HG03095 (cell line): ENCODE measurements around the gene SUV39H1.

Source experiments
- ATAC-seq: cut with Tn5 transposase; IDR thresholded peaks from one replicate; pipeline ENCODE4 v1.9.1; 2021; ENCODE audit warnings: moderate library complexity; ENCODE audit not compliant: unreplicated experiment

SUV39H1 gene

GRCh38 chrX:48711929-48712505 is 15.5 kb downstream of the SUV39H1 start:
- ATAC-seq = no peak

- ATAC-seq = no peak
Observed at GRCh38 chrX:48713847-48714246, 17.3 kb downstream of the SUV39H1 start.

DNA sequence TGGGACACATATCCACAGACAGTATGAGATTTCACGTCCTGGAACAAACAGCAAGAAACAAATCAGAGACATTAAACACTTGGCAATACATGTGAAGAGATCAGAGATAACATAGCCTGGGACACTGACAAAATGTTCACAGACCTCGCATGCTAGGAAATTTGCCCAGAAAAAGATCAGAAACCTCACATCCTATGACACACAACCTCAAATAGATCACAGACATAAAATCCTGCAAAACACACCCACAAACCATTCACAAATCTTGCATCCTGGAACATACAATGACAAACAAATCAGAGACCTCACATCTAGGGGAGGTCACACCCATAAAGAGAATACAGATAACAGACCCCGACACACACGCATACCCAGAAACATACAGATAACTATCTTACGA is 18.0 kb downstream of the SUV39H1 start:
- no peak for ATAC-seq

DNA sequence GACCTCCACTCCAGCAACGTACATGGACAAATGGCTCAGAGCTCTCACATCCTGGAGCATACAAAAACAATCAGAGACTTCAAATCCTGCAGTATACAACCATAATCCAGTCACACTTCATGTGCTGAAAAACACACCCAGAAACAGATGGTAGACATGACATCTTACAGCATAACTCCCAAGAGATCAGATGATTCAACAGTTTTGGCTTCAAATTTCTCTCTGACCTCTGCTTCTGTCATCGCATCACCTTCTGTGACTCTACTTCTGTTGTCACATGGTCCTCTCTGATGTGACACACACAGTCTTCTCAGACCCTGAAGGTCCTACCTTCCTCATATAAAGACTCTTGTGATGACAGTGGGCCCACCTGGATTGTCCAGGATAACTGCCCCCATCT is 18.5 kb downstream of the SUV39H1 start:
- ATAC-seq = no peak

DNA sequence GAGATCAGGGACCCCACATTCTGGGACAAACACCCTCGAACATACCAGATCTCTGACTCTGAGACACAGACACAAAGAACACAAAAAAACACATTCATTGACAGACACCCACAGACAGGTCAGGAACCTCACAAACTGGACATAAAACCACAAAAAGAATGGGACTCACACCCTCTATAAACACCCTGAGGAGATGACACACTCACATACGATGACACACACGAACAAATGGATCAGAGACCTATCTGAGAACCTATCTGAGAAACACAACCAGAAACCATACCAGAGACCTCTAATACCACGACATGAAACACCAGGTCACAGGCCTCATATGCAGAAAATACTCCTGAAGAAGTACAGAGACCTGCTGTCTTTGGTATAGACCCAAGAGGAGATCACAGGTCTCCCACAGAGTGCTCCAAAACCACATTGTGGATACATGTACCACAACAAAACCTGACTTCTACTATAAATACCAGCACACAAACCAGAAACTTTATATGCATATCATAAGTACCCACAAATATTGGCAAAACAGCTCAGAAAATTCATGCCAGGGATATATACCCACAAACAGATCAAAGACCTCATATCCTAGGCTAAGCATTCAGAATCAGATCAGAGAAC is 19.5 kb downstream of the SUV39H1 start:
- ATAC-seq = no peak

GRCh38 chrX:48719958-48720357 is 23.4 kb downstream of the SUV39H1 start:
- no peak for ATAC-seq

GRCh38 chrX:48720577-48721250 is 24.2 kb downstream of the SUV39H1 start:
- no peak for ATAC-seq

GRCh38 chrX:48721916-48722315 is 25.4 kb downstream of the SUV39H1 start:
- ATAC-seq = no peak

- no peak for ATAC-seq
Observed at GRCh38 chrX:48726596-48726995, 30.1 kb downstream of the SUV39H1 start.

DNA sequence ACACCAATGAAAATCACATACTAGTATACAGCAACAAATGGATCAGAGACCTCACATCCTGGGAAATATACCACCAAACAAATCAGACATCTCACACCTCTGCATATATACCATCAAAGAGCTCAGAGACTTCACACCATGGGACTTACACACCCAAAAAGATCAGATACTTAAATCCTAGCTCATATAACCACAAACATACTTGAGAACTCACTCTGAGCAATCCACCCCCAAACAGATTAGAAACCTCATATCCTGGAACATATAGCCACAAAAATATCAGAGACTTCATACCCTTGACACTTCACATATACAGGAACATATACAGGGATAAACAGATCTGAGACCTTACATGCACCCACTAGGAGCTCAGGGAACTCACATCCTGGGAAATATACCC is 32.1 kb downstream of the SUV39H1 start:
- ATAC-seq = no peak

GRCh38 chrX:48736303-48736702 is 39.8 kb downstream of the SUV39H1 start:
- ATAC-seq = no peak

- ATAC-seq = no peak
Observed at GRCh38 chrX:48736878-48737212, 40.3 kb downstream of the SUV39H1 start.

DNA sequence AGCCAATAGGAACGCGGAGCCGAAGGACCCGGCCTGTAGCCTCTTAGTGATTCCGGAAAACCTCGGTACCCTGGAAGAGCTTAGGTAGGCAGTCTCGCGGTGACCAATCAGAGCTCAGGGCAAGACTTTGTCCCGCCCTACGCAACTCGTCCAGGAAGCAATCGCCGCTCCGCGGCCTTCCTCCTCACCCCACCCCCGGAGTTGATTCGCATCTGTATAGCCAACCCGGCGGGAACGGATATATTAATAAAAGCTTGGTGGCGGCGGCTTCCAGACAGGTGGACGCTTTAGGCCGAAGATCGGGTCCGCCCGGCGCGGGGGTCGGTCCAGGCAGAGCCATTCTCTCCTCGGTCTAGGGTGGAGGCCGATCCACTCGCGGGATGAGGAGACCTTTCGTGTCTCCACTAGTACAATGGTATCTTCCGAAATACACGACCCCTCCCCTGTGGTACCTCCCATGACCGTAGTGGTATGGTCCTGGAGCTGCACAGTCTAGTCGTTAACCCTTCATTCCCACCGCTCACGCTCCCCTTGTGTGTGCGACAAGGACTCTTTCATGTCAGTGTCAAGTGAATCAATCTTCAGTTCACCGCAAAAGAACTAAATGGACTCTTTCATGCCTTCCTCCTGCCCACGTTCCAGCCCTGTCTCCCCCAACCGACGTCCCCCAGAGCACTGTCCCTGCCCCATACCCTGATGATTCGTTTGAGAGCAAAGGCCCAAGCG is 40.8 kb downstream of the SUV39H1 start:
- peak; percentile 97 for ATAC-seq

DNA sequence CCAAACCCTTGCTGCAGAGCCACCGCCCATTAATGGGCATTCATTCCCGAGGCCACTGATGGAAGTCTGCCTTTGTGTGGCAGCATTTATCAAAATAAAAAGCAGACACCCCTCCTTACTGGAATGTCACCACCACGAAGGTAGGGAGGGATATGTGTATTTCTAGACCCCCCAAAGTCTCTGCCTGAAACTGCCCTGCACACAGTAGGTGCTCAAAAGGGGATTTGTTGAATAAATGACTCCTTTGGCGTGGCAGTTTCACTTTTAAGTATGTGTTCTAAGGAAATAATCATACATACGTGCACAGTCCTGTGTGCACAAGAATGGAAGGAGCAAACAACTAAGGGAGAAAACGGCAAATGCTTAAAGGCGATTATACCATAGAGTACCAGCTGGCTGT is 41.4 kb downstream of the SUV39H1 start:
- ATAC-seq = no peak

DNA sequence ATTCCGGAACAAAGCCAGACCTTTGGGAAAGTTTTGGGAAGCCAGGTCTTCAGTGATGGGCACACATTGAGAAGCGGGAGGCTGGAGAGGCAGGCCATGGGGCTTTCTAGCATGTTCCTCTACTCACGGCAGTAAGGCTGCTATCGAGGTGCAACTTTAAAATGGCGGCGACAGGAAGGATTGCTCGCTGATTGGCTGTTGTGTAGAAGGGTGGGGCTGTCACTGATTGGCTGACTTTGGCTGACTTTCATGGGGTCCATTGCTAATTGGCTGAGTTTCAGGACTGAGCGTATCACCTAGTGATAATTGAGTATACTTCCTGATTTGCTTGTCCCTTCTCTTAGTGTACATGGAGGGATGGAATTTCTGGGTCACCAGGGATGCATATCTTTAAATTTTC is 45.3 kb downstream of the SUV39H1 start:
- ATAC-seq = no peak

- no peak for ATAC-seq
Observed at GRCh38 chrX:48745222-48745621, 48.7 kb downstream of the SUV39H1 start.

- ATAC-seq = no peak
Observed at GRCh38 chrX:48747415-48748016, 51.0 kb downstream of the SUV39H1 start.

DNA sequence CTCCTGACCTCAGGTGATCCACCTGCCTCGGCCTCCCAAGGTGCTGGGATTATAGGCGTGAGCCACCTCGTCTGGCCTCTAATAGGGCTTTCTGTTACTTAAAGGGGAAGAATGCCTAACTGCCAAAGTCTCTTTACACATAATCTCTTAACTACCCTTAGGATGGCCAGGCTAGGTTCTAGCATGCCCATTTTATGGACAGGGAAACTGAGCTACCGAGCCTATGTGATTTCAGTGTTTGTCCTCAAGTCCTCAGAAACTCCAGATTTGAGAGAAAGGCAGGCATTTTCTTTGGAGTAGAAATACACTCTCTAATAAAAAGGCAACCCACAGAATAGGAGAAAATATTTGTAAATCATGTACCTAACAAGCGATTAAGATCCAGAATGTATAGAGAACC is 52.6 kb downstream of the SUV39H1 start:
- ATAC-seq = no peak

DNA sequence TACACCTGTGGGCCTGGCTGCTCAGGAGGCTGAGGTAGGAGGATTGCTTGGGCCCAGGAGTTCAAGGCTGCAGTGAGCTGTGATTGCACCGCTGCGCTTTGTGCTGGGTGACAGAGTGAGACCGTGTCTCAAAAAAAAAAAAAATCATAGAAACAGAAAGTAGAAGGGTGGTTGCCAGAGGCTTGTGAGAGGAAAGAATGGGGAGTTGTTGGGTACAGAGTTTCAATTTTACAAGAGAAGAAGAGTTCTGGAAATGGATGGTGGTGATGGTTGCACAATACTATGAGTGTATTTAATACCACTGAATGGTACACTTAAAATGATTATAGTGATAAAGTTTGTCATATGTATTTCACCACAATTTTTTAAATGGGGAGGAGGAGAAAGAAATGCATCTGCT is 54.8 kb downstream of the SUV39H1 start:
- no peak for ATAC-seq

DNA sequence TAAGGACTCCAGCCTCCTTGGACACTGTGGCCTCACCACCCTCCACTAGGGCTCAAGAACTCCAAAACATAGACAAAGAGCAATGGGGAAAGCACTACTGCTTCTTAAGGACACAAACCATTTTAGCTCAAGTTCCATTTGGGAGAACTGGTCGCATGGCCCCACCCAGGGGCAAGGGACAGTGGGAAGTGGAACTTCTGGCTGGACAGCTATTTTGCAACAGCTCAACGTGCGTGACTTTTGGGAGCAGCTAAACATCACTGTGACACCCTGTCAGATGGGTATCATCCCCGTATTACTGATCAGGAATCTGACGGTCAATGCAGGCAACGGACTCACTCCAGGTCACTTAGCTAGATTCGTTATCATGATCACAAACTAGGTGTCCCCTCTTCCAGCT is 56.0 kb downstream of the SUV39H1 start:
- ATAC-seq = no peak

GRCh38 chrX:48753708-48754228 is 57.2 kb downstream of the SUV39H1 start:
- ATAC-seq = no peak
